ENCODE data around the gene RBMS1.

RBMS1 gene

GRCh38 chr2:160334028-160334741 lies 159.4 kb downstream of the RBMS1 start:
- no peak for DNase-seq (ENCODE audit: low read depth)
- H3K4me3 ChIP-seq (ENCODE audit: low read depth, low read length): no peak overlapping the region
- TF ChIP-seq, protein P1, sequence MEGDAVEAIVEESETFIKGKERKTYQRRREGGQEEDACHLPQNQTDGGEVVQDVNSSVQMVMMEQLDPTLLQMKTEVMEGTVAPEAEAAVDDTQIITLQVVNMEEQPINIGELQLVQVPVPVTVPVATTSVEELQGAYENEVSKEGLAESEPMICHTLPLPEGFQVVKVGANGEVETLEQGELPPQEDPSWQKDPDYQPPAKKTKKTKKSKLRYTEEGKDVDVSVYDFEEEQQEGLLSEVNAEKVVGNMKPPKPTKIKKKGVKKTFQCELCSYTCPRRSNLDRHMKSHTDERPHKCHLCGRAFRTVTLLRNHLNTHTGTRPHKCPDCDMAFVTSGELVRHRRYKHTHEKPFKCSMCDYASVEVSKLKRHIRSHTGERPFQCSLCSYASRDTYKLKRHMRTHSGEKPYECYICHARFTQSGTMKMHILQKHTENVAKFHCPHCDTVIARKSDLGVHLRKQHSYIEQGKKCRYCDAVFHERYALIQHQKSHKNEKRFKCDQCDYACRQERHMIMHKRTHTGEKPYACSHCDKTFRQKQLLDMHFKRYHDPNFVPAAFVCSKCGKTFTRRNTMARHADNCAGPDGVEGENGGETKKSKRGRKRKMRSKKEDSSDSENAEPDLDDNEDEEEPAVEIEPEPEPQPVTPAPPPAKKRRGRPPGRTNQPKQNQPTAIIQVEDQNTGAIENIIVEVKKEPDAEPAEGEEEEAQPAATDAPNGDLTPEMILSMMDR (IDR thresholded peaks at IDR 0.05; ENCODE audit: control insufficient read depth, extremely low read depth, insufficient read depth): no peak

DNA sequence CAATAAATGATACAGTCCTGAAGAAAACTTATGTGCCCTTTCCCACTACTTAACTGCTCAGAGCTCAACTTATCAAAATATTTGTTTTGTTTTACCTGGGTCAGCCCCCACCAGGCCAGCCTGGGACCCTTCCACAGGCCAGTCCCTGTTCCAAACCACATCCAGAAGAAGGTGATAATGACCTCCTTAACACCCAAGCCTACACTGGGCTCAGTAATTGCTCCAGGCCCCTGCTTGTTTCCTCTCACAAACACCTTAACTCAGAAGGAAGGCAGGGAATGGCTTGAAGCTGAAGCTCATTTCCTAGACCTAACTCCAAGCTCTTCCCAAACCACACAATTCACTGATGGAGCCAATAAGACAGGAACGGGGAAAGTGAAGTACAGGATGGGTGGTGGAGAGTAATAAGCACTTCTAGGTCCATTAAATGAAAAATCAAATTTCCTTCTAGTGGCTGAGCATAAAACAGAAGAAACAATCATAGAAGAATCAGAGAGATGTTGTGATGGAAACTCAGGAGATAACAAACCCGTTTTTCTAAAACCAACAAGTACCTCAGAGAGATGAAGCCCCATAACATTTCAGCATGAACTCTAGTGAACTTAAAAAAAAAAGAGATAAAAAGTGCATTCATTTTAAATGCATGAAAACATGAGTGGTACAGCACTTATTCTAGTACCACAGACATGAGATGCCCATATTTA lies 160.1 kb downstream of the RBMS1 start:
- no peak overlapping the region for H3K4me3 ChIP-seq (ENCODE audit: low read depth, low read length)
- no peak for DNase-seq (ENCODE audit: low read depth)
- TF ChIP-seq, protein P1 (IDR thresholded peaks at IDR 0.05; ENCODE audit: control insufficient read depth, extremely low read depth, insufficient read depth): no peak

DNA sequence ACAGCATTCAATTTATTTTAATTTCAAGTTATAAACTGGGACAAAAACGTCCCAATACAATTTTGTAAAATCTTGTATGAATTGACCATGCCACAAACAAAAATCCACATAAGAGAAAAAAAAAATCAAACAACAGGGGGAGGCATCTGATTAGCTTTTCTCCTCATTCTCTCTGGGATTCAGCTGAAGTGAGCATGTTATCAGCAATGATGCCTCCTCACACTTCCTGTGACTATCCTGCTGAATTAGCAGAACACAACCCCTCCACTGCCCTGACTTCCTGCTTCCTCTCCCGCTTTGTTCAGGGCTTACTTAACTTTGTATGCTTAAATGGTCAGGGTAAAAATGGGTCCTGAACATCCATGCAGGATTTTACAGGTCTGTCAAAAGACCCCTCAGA lies 161.3 kb downstream of the RBMS1 start:
- DNase-seq (ENCODE audit: low read depth): no peak
- TF ChIP-seq, protein P1 (IDR thresholded peaks at IDR 0.05; ENCODE audit: control insufficient read depth, extremely low read depth, insufficient read depth): no peak

GRCh38 chr2:160331258-160332025 lies 162.2 kb downstream of the RBMS1 start:
- no peak for DNase-seq (ENCODE audit: low read depth)
- TF ChIP-seq, protein P1 (IDR thresholded peaks at IDR 0.05; ENCODE audit: control insufficient read depth, extremely low read depth, insufficient read depth): no peak
- no peak overlapping the region for H3K4me3 ChIP-seq (ENCODE audit: low read depth, low read length)

More for the DNA sequence above, 161.3 kb downstream of the RBMS1 start:
- no peak overlapping the region for H3K4me3 ChIP-seq (ENCODE audit: low read depth, low read length)

DNA sequence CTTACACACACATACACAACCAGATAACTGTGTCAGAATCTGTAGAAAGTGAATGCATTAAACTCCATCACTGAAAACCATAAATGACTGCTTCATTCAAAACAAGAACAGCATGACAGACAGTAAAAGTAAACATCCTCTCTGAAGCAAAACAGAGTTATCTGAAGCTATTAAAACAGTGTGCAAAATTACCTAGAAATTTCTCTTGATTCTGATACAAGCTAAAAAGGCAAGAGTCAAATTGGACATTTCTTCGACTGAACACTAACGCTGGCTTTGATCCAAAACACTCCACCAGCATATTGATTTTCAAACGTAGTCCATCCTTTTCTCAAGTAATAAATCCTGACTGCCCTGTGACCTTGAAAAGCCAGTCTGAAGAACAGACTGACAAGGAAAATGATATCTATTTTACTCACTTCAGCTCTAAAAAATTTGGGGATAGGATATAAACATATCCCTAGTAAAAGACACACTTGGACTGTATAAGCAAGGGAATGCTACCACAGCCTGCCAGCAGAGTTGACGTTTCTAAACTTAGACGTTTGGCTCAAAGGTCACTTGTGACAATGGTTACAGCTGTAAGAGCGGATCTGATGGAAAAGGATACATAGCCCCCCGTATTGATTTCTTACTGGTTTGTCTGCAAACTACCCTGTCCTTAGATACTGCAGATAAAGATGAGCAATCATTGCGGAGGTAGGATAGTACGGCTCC lies 164.6 kb downstream of the RBMS1 start:
- H3K4me3 ChIP-seq (ENCODE audit: low read depth, low read length): no peak overlapping the region
- no peak for DNase-seq (ENCODE audit: low read depth)
- TF ChIP-seq, protein P1 (IDR thresholded peaks at IDR 0.05; ENCODE audit: control insufficient read depth, extremely low read depth, insufficient read depth): no peak

GRCh38 chr2:160326786-160327185 lies 166.8 kb downstream of the RBMS1 start:
- no peak overlapping the region for H3K4me3 ChIP-seq (ENCODE audit: low read depth, low read length)
- DNase-seq (ENCODE audit: low read depth): no peak
- TF ChIP-seq, protein P1 (IDR thresholded peaks at IDR 0.05; ENCODE audit: control insufficient read depth, extremely low read depth, insufficient read depth): no peak

All from LNCaP clone FGC (cell line).